Stimulated activated CD4-positive, alpha-beta T cell treated with anti-CD3 and anti-CD28 coated beads, TNF-alpha, amount 100 ng/mL, for 24 hours (primary cell): ENCODE results near the gene DEUP1.
"Not testable (repeated sequence)": the region's sequence is repeated elsewhere in the genome, so short reads cannot be mapped to it uniquely, and the experiment has no call there.

ENCODE experiments used
- DNase-seq, 3 experiments: peaks; one replicate each; pipeline ENCODE4 v3.0.0-alpha.2; 2020; ENCODE audit warnings: low read depth in 3 of 3

Gene DEUP1

GRCh38 chr11:93350835-93351234 lies 20.3 kb downstream of the DEUP1 start:
- no peak for DNase-seq

DNA sequence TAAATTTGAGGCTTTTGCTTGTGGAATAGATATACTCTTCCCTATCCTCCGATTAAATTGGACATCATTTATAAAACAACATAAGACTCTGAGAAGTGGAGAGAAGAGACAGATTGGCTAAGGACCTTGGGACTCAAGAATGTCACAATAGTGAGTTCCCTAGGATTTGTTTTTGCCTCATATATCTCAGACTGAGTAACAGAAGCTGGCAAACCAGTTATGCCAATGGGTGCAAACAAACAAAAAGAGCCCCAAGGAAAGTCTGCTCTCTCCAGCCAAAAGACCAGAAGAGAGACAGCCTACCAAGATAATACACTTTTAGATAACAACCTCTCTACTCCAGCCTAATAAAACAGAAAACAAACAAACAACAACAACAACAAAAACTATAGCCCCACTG lies 28.9 kb downstream of the DEUP1 start:
- no peak for DNase-seq

- no peak for DNase-seq
Measured at GRCh38 chr11:93361435-93361834, 30.9 kb downstream of the DEUP1 start.

DNA sequence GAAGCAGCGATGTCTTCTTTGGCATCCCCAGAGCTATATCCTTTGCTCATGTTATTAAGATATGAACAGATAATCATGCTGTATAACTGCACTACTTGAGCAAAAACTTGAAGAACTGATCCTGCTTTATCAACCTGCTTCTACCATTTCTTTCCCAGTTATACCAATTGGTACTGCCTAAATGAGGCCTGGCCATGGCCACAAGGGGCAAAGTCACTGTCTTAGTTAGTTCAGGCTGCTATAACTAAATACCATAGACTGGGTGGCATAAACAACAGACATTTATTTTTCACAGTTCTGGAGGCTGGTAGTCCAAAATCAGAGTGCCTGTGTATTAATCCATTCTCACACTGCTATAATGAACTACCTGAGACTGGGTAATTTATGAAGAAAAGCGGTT lies 37.5 kb downstream of the DEUP1 start:
- DNase-seq, result no peak

DNA sequence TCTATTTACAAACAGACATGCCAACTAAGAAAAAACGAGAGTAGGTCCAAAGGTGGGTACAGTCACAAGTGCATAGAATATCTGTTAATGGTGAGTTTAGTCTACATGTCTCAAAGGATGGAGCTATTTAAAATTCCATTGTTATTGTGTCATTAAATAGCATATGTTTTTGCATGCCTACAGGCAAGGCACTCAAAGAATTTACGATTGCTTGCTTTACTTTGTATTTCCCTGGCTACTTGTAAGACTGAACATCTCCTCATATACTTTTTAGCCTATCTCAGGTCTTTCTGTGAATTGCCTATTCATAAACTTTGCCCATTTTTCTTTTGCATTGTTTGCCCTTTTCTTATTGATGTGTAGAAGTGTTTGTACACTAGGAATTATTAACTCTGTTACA lies 39.7 kb downstream of the DEUP1 start:
- DNase-seq, result no peak

DNA sequence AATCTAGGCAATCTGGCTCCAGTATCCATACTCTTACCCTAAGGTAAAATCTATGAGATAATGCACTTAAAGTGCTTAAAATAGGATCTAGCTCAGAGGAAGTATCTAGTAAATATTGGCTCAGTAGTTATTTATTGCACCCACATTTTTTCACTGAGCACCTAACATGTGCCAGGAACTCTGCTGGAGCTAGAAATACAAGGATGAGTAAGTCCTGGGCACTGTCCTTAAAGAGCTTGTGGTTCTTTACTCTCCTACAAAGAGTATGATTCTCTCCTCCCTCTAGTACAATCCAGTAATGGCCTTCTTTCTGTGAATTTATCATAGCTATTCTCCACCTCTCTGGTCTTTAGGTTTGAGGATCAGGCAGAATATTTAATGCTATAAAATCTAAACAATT lies 59.2 kb downstream of the DEUP1 start:
- DNase-seq, result no peak

DNA sequence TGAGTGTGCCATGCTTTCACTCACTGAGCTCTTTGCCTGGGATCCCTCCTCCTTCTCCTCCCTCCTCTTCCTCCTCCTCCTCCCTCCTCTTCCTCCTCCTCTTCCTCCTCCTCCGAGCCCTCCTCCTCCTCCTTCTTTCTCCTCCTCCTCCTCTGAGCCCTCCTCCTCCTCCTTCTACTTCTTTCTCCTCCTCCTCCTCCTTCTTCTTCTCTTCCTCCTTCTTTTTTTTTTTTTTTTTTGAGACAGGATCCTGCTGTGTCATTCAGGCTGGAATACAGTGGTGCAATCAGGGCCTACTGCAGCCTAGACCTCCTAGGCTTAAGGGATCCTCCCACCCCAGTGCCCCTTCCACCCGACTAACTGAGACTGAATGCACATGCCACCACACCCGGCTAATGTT lies 62.3 kb downstream of the DEUP1 start:
- no peak for DNase-seq

DNA sequence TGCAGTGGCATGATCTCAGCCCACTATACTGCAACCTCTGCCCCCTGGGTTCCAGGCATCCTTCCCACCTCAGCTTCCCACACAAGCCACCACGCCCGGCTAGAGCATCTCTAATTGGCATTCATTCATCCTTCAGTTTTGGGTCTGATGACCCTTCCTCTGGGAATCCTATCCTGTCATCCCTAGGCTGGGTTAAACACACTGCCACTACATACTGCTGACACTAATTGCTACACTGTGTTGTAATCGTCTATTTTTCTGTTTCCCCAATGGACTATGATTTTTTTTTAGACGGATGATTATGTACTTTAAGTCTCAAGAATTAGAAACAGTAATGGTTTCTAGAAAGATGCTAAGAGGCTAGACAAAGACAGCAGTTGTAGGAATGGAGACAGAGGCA lies 62.8 kb downstream of the DEUP1 start:
- DNase-seq, result no peak

DNA sequence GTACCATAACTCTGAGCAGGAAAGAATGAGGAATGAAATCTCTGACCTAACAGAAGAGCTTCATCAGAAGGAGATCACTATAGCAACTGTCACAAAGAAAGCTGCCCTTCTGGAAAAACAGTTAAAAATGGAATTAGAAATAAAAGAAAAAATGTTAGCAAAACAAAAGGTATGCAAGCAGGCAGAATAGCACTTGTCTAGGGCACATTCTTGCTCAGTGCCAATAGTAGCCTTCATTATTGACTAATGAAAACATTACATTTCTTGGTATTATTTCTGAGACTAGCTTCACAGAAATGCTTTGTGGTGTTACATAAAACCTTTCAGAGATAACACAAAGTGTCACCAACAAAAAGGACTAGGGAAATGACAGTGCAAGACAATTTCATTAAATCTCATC lies 63.9 kb downstream of the DEUP1 start:
- DNase-seq, result no peak

DNA sequence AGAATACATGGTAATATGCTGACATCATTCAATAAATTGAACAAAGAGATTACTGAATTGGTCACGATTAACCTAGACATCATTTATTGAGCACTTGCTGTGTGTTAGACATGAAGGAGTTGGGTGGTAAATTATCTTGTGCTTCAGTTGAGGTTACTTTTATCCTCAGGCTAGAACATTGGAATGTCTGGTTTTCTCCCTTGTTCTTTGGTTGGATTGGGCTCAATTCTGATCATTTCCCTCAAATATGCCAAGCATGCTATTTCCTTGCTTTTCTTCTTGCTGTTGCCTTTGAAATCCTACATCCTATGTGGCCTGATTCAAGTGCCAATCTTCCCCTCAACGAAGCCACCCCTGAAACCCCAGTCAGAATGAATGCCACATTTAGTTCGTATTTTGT lies 65.8 kb downstream of the DEUP1 start:
- DNase-seq, result no peak

- no peak for DNase-seq
Measured at GRCh38 chr11:93403930-93404329, 73.4 kb downstream of the DEUP1 start.

DNA sequence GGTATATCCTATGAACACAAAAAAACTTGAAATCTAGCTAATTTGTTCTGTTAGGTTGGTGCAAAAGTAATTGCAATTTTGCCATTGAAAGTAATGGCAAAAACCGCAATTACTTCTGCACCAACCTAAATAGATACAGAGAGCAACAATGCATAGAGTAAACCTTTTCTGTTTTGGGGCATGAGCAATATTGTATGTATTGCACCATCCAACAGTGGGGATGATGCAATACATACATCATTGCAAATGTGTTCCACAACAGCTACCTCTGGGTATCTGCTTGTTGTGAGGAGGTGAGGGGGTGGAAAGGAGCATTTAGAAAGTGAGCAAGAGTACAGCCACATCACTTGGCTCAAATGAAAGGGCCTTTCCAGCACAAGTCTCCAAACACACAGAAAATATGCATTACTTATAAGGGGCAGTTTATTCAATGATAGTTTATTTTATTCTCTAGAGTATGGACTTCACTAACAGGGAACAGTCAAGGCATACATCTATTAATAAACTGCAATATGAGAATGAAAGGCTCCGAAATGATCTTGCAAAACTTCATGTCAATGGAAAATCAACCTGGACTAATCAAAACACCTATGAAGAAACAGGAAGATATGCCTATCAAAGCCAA lies 77.3 kb downstream of the DEUP1 start:
- DNase-seq, result no peak

DNA sequence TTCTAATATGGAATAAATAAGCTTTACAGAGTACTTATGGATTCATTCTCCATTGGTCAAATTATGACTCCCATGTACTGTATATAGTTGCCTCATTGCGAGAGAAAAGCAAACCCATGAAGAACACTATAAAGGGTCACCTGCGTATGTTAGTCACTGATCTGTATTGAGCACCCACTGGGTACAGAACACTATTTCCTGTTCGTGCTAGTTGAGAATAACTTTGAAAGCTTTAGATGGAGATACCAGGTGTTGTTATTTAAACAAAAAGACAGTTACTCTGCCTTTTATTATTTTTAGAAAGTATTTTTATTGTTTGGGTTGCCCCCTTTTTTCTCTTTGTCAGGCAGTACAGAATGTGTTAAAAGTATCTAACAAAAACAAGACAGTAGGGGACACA lies 79.9 kb downstream of the DEUP1 start:
- no peak for DNase-seq

GRCh38 chr11:93411705-93412104 lies 81.2 kb downstream of the DEUP1 start:
- no peak for DNase-seq

DNA sequence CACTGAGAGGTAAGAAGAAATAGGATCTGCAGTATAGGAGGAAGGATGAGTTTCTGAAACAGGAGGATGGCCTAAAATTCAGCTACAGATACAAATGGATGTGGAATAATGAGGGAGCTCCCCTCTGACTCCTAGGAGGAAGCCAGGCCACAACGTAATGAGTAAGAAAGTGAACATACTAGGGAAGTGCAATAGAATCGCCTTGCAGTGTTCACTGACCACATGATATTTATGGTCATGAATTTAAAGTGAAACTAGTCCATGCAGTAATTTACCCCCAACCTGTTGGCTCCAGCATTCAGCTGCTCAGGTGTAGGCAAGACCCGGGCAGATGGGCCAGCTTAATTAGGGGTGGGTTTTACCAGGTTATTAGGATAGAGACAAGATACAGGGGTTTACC lies 101.7 kb downstream of the DEUP1 start:
- no peak for DNase-seq

- not testable (repeated sequence) for DNase-seq
Measured at GRCh38 chr11:93443232-93443631, 112.7 kb downstream of the DEUP1 start.

- DNase-seq, result peak in 1 of 3 experiments; percentile 13
Measured at GRCh38 chr11:93444617-93445073, 114.1 kb downstream of the DEUP1 start.

GRCh38 chr11:93458286-93458685 lies 127.7 kb downstream of the DEUP1 start:
- DNase-seq, result no peak

- DNase-seq, result not testable (repeated sequence)
Measured at GRCh38 chr11:93463666-93464065, 133.1 kb downstream of the DEUP1 start.

DNA sequence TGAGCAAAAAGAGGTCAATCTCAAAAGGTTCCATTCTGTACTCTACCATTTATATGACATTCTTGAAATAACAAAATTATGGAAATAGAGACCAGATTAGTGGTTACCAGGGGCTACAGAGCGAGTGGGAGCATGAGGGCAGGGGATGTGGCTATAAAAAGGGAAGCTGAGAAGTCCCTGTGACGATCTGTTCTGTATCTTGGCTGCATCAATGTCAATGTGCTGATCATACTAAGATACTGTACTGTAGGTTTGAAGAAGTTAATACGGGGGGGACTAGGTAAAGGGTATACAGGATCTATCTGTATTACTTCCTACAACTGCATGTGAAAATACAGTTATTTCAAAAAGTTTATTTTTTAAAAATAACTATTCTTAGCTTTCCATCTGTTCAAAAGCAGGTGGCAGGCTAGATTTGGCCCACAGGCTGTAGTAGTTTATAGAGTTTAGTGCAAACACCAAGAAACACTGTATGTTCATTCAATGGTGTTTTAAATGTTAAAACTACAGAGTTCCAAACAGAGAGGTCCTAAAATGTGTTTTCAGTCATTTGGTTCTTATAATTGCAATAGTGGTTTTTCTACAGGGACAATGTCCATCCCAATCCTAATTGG lies 134.5 kb downstream of the DEUP1 start:
- no peak for DNase-seq

- no peak for DNase-seq
Measured at GRCh38 chr11:93467054-93467453, 136.5 kb downstream of the DEUP1 start.

DNA sequence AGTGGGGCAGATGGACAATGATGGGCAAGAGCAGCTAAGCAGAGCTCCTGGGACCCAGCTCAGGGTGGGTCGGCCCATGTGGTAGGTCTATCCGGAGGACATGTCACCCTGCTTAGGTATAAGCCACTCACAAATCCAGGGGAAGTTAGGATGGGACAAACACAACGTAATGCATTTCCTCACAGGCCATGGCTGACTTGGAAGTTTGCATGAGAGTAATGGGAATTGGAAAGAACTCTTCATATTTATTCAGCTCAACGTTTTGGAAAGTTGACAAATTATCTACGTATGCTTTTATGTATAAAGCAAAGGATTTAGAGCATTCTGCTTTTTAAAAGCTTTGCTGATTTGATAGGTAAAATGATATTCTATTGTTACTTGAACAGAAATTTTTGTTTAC lies 137.7 kb downstream of the DEUP1 start:
- DNase-seq, result no peak

DNA sequence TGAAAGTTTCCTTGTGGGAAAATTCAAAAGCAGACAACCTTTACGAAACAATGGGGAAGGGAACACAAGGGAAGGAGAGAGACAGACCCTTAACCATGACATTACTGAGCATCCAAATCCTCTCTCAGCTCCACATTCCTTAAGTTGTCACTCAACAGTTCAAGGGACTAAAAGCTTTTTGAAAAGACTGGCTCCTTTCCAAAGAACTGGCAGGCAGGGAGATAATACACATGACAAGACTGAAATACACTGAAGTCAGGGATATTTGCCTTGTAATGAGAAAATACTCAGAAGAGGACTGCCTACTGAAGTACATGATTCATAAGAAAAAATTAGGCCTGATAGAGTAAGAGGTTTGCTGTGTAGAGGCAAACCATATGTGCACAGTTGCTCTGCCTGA lies 143.6 kb downstream of the DEUP1 start:
- DNase-seq, result no peak

DNA sequence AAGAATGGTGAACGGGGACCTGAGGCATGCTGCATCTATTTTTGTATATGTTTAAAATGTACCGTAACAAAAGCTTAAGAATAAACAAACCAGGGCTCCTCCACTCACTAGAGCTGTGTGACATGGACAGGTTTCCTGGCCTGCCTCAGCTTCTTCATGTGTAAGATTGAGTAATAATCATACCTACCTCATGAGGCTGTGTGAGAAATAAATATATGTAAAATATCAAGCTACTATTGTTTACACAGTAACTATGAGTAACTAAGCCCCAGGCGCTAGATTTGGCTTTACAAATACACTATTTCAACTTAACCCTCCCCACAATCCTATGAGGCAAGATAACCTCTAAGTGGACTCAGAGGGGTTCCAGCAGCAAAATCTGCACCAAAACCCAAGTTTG lies 146.3 kb downstream of the DEUP1 start:
- DNase-seq, result no peak
